C4-2B (cell line): ENCODE data around the gene AFP.

Experiments
- H3K27ac ChIP-seq: fragments of 450-650 bp; 2 replicates; pipeline ENCODE4 v1.5.1; 2017
- ZFX ChIP-seq: fragments of 450-650 bp; IDR thresholded peaks from 2 replicates; pipeline ENCODE4 v1.6.1; 2017
- TF ChIP-seq, protein P1 (sequence below): fragments of 450-650 bp; conservative IDR thresholded peaks from 2 replicates; pipeline ENCODE4 v1.5.1; 2017; ENCODE audit warnings: mild to moderate bottlenecking

AFP gene

DNA sequence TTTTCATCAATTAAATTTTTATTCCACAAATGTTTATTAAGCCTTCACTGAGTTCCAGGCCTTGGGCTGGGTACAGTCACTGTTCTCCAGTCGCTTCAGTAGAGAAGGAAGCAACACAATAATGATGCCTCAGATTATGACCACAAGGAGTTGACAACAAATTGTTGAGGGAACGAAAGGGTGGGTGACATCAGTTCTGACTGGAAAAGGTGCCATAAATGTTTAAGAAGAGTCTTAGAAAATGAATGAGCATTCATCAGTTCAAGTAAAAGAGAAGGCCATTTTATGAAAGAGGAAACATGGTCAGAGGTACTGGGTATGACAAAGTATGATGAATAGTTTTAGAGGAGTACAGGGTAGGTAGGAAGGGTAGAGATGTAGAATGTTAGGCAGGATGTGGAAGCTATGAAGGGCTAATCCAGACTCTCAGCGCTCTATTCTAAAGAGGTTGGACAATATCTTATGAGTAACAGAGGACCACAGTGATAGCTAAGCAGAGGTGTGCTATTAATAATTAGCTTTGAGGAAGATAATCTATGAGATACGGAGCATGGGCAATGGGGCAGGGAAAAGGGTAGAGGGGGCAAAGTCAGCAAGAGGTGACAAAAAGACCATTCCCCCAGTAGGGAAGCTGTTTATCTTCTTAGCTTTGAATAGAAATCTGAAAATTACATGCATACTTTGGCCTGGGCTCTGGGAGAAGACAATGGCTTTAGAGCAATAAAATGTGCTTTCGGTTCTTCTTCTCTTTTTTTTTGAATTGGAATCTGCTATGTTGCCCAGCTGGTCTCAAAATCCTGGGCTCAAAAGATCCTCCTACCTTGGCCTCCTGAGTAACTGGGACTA, 20.4 kb downstream of the AFP start:
- TF ChIP-seq, protein P1, sequence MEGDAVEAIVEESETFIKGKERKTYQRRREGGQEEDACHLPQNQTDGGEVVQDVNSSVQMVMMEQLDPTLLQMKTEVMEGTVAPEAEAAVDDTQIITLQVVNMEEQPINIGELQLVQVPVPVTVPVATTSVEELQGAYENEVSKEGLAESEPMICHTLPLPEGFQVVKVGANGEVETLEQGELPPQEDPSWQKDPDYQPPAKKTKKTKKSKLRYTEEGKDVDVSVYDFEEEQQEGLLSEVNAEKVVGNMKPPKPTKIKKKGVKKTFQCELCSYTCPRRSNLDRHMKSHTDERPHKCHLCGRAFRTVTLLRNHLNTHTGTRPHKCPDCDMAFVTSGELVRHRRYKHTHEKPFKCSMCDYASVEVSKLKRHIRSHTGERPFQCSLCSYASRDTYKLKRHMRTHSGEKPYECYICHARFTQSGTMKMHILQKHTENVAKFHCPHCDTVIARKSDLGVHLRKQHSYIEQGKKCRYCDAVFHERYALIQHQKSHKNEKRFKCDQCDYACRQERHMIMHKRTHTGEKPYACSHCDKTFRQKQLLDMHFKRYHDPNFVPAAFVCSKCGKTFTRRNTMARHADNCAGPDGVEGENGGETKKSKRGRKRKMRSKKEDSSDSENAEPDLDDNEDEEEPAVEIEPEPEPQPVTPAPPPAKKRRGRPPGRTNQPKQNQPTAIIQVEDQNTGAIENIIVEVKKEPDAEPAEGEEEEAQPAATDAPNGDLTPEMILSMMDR: no peak
- no peak for TF ChIP-seq ZFX
- H3K27ac ChIP-seq: no peak overlapping the region

DNA sequence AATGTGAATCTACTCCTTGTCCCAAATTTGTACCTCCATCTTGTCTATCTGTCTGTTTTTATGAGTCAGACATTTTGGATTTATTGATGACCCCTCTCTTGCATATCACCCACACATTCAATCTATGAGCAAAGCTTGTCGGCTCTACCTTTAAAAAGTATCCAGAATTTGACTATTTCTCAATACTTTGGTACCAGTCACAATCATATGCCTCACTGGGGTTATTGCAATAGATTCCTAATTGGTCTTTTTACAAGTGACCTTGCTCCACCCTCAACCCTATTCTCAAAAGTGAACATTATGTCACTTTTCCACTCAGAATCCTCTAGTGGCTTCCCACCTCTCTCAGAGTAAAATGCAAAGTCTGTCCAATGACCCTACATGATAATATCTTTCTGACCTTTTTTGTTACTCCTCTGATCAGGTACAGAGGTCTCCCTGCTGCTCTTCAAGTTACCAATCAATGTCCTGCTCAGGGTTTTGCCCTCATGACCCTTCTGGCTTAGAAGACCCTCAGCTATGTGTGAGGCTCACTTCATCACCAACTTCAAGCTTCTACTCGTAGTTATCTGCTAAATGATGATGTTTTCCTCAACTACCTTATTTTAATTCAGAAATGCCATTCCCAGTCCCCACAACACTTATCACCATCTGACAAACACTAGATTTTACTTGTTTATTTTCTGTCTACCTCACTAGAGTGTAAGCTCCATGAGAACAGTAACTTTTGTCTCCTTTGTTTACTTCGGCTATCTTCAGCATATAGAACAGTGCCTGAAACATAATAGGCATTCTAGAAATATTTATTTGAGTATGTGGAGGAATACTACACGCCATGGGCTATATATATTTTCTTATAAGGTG, 22.4 kb downstream of the AFP start:
- no peak for TF ChIP-seq ZFX
- TF ChIP-seq, protein P1: no peak
- no peak overlapping the region for H3K27ac ChIP-seq

DNA sequence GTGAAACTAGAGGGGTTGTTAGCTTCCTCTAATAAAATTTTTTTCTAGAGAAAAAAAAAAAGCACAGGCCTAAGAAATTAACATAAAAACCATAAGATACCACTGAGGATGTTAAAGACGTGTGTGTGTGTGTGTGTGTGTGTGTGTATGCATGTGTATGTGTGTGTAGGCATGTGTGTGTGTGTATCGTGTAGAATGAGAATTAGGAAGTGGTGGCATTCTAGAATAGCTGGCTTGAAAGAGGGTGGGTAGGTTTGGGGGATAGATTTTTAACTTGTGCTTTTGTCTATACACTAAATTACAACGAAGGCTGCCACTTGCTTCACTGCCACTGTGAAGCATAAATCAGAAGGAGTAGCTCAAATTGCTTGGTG, 23.0 kb downstream of the AFP start:
- no peak for TF ChIP-seq ZFX
- TF ChIP-seq, protein P1: no peak
- no peak overlapping the region for H3K27ac ChIP-seq

DNA sequence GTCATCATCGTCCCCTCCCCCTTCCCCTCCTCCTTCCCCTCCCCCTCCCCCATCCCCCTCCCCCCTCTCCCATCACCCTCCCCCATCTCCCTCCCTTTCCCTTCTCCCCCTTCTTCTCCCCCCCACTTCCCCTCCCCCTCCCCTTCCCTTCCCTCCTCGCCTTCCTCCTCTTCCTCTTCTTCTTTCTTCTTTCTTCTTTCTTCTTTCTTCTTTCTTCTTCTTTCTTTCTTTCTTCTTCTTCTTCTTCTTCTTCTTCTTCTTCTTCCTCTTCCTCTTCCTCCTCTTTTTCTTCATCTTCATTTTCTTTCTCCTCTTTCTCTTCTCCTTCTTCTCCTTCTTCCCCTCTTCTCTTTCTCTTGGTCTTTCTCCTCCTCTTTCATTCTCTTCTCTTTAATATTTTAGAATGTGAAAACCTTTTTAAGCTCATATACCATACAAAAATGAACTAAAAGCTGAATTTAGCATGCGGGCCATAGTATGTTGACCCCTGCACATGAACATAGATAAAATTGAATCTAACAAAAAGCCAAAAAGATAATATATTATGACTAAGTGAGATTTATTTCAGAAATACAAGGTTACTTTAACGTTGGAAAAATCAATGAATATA, 25.0 kb downstream of the AFP start:
- no peak overlapping the region for H3K27ac ChIP-seq
- TF ChIP-seq ZFX: no peak
- TF ChIP-seq, protein P1: no peak

DNA sequence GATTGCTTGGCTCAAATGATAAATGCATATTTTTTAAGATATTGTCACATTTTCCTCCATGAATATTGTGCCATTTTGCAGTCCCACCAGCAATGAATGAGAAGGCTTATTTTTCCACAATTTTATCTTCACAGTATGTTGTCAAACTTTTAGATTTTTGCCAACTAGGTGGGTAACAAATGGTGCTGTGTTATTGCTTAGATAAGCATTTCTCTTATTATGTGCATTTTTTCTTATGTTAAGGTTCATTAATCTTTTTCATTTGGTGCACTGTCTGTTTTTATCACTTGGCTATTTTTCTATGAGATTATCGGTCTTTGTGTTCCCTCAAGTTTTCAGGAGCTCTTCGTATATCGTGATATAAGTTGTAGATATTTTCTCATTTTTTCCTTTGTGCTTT, 32.1 kb downstream of the AFP start:
- H3K27ac ChIP-seq: no peak overlapping the region
- TF ChIP-seq ZFX: no peak
- TF ChIP-seq, protein P1: no peak

DNA sequence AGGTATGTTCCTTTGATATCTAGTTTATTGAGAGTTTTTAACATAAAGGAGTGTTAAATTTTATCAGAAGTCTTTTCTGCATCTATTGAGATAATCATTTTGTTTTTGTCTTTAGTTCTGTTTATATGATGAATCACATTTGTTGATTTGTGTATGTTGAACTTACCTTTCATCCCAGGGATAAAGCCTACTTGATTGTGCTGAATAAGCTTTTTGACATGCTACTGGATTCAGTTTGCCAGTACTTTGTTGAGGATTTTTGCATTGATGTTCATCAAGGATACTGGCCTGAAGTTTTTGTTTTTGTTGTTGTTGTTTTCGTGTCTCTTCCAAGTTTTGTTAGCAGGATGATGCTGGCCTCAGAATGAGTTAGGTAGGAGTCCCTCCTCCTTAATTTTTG, 34.7 kb downstream of the AFP start:
- H3K27ac ChIP-seq: no peak overlapping the region
- TF ChIP-seq, protein P1: no peak
- TF ChIP-seq ZFX: no peak

DNA sequence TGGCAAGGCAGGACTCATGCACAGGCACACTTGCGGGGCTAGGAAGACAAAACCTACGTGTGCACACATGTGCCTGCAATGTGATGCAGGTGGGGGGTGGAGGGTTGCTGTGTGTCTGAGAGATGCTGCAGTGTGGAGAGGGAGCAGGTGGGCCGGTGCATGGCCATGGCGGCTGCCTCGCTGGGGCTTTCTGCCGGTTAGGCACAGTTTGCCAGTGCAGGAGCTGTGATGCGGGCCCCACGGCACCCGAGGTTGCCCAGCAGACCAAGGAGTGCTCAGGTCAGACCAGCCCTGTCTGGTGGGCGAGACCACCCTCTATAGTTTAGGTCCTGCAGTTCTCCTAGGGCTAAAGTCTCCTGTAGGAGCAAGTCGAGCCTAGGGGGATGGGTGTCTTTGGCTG, 41.2 kb downstream of the AFP start:
- no peak for TF ChIP-seq ZFX
- TF ChIP-seq, protein P1: no peak
- H3K27ac ChIP-seq: no peak overlapping the region
